Mammary microvascular endothelial cell (primary cell): Measurements from ENCODE around the gene RAMP3. TPM values are rescaled to one million over a fixed set of nuclear protein-coding genes. Genes with fewer than 3 reads are reported as not detected.

ENCODE experiments used
- total RNA-seq: library from RNA; depleted of rRNA; stranded (reverse); fragments of >200 nt; gene quantifications from 2 replicates; pipeline ENCODE4 v1.2.3, GENCODE V29; 2015

Gene RAMP3
- total RNA-seq = 7.0 and 8.8 TPM in 2 replicates

GRCh38 chr7:45157653-45158401, at the start of gene RAMP3:
RAMP3 (plus strand) TSS chr7:45157791; CDS start chr7:45157829, 38 bp downstream.

GRCh38 chr7:45111298-45112223, 46.0 kb upstream of the RAMP3 start, which contains the start of gene TBRG4:
TBRG4 (minus strand) TSS chr7:45111697; CDS start chr7:45109237, 2,460 bp downstream.

Other genes starting within 250 kb of the RAMP3 start
- under 0.01 and 0.25 TPM in 2 replicates for gene MYO1G, start 178.8 kb upstream of the RAMP3 start, total RNA-seq
- gene CCM2, start 157.6 kb upstream of the RAMP3 start, total RNA-seq = 60.4 and 65.9 TPM in 2 replicates
- gene NACAD, start 68.8 kb upstream of the RAMP3 start, total RNA-seq = 0.73 and 1.3 TPM in 2 replicates
- gene TBRG4, start 46.1 kb upstream of the RAMP3 start, total RNA-seq = 70.5 and 73.6 TPM in 2 replicates